HG02623 (cell line): Measurements from ENCODE around the gene EPS15.
"Not testable (repeated sequence)": the region's sequence is repeated elsewhere in the genome, so short reads cannot be mapped to it uniquely, and the experiment has no call there.

Experiments
- ATAC-seq: cut with Tn5 transposase; IDR thresholded peaks from one replicate; pipeline ENCODE4 v1.9.1; 2021; ENCODE audit warnings: moderate library complexity; ENCODE audit not compliant: unreplicated experiment

Gene EPS15

GRCh38 chr1:51344276-51344601 lies 174.8 kb downstream of the EPS15 start:
- no peak for ATAC-seq

GRCh38 chr1:51343624-51344023 lies 175.4 kb downstream of the EPS15 start:
- ATAC-seq: no peak

GRCh38 chr1:51342591-51343206 lies 176.4 kb downstream of the EPS15 start:
- no peak for ATAC-seq

GRCh38 chr1:51341876-51342496 lies 177.1 kb downstream of the EPS15 start:
- ATAC-seq: peak; percentile 68

GRCh38 chr1:51340380-51340779 lies 178.7 kb downstream of the EPS15 start:
- ATAC-seq: no peak

- ATAC-seq: no peak
Observed at GRCh38 chr1:51336711-51337110, 182.4 kb downstream of the EPS15 start.

GRCh38 chr1:51336004-51336403 lies 183.1 kb downstream of the EPS15 start:
- no peak for ATAC-seq

GRCh38 chr1:51331206-51332100 lies 187.6 kb downstream of the EPS15 start:
- no peak for ATAC-seq

- no peak for ATAC-seq
Observed at GRCh38 chr1:51330331-51331201, 188.5 kb downstream of the EPS15 start, which contains the start of gene TTC39A. TTC39A (minus strand) TSS chr1:51330562; CDS start chr1:51330477, 85 bp downstream.

- ATAC-seq: no peak
Observed at GRCh38 chr1:51329443-51330325, 189.4 kb downstream of the EPS15 start.

GRCh38 chr1:51328926-51329325 lies 190.1 kb downstream of the EPS15 start:
- ATAC-seq: no peak

- ATAC-seq: no peak
Observed at GRCh38 chr1:51328279-51328678, 190.8 kb downstream of the EPS15 start.

GRCh38 chr1:51327386-51327785 lies 191.7 kb downstream of the EPS15 start:
- ATAC-seq: no peak

- no peak for ATAC-seq
Observed at GRCh38 chr1:51326839-51327238, 192.2 kb downstream of the EPS15 start.

GRCh38 chr1:51325878-51326755 lies 192.9 kb downstream of the EPS15 start:
- ATAC-seq: no peak

- ATAC-seq: no peak
Observed at GRCh38 chr1:51325391-51325790, 193.7 kb downstream of the EPS15 start.

GRCh38 chr1:51325011-51325385 lies 194.1 kb downstream of the EPS15 start:
- ATAC-seq: not testable (repeated sequence)

- no peak for ATAC-seq
Observed at GRCh38 chr1:51324251-51325010, 194.6 kb downstream of the EPS15 start.
